ENCODE data around the gene VWA5B2.

The VWA5B2 gene

GRCh38 chr3:184291044-184291737, 61.8 kb downstream of the VWA5B2 start:
- H3K27me3 ChIP-seq (ENCODE audit: insufficient read depth, low read length, poor library complexity), result peaks cover 7% of the 10 kb centered on the region
- H3K9me3 ChIP-seq (ENCODE audit: insufficient read depth, low read length, severe bottlenecking), result no peaks in the 10 kb centered on the region
- H2AFZ ChIP-seq (ENCODE audit: low read depth, low read length), result no peak overlapping the region
- no peaks in the 10 kb centered on the region for H3K36me3 ChIP-seq (ENCODE audit: insufficient read depth, low read length)
- no peaks in the 10 kb centered on the region for H4K20me1 ChIP-seq (ENCODE audit: insufficient read depth, low read length)
- H3K4me3 ChIP-seq (ENCODE audit: low read depth in 1 of 2, low read length in 2 of 2), result no peak overlapping the region
- no peak overlapping the region for H3K27ac ChIP-seq (ENCODE audit: low read length)
- no peak for TF ChIP-seq EZH2 (IDR thresholded peaks at IDR 0.05; ENCODE audit: borderline replicate concordance, low read depth, low read length, severe bottlenecking)
- DNase-seq (no peak), ATAC-seq (ENCODE audit: insufficient read depth, low read depth) (no peak)
- H3K9ac ChIP-seq (ENCODE audit: low read depth, low read length), result no peak overlapping the region
- H3K4me1 ChIP-seq (ENCODE audit: insufficient read depth, low read length), result no peaks in the 10 kb centered on the region
- no peaks in the 10 kb centered on the region for H3K79me2 ChIP-seq (ENCODE audit: insufficient read depth, low read length)
- H3K4me2 ChIP-seq (ENCODE audit: insufficient read depth, low read length), result no peak overlapping the region
